NCI-H187 (cell line): Measurements from ENCODE around the gene ITGA4.
"Not testable (repeated sequence)": the region's sequence is repeated elsewhere in the genome, so short reads cannot be mapped to it uniquely, and the experiment has no call there.

Experiments
- DNase-seq, 2 experiments: peaks; one replicate each; lab custom pipeline; 2025; lab: John Stamatoyannopoulos, UW

ITGA4 gene

DNA sequence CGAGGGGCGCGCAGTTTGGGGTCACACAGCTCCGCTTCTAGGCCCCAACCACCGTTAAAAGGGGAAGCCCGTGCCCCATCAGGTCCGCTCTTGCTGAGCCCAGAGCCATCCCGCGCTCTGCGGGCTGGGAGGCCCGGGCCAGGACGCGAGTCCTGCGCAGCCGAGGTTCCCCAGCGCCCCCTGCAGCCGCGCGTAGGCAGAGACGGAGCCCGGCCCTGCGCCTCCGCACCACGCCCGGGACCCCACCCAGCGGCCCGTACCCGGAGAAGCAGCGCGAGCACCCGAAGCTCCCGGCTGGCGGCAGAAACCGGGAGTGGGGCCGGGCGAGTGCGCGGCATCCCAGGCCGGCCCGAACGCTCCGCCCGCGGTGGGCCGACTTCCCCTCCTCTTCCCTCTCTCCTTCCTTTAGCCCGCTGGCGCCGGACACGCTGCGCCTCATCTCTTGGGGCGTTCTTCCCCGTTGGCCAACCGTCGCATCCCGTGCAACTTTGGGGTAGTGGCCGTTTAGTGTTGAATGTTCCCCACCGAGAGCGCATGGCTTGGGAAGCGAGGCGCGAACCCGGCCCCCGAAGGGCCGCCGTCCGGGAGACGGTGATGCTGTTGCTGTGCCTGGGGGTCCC, at the start of gene ITGA4:
TSS of gene ITGA4 (plus strand) at position 266 of the 620 bp plus-strand sequence. CDS start at position 535, 269 bp downstream.
- no peak for DNase-seq

DNA sequence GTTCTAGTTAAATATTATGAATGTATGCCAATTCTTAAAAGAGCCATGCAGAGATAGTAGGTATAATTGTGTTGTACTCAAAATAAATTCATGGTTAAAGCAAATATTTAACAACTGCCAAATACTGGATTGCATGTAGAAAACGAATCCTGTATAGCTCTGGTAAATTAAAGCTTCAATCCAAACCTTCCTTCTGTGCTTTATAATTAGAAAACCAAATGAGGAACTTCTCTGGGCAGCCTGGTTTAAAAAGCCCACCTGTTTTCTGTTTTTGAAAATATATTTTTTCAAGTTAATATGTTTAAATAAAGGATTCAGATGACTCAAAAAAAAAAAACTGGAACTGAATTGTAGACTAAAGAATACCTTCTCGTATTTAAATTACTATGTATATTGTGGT, 48.3 kb upstream of the ITGA4 start:
- no peak for DNase-seq

DNA sequence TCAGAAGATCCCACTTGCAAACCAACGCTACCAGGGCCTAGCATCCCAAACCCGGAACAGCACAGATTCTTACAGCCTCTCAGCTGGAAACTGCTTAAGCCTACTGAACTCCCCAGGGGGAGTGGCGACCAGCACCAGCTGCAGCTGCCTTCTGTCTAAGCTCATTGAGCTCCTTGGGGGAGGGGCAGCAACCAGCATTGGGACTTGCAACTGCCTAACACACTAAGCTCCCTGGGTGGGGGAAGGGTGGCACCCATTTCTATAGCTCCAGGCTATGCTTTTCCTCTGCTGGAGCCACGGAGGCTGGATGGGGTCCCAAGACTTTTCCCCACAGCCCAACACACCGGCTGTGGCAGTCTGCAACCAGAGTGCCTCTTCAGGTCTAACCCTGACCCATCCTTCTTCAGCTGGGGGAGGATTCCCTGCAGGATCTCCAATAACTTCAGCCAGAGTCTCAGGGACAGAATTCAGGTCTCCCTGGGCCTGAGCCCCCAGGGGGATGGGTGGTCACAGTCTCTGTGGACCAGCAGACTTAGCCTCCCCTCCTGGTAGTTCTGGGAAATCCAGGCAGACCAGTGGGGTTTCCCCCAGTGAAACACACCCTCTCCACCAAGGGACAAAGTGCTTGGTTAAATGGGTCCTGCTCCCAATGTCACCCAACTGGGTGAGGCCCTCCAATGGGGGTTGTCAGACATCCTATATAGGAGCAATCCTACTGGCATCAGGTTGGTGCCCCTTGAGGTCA, 45.9 kb upstream of the ITGA4 start:
- DNase-seq, result peak; percentile 20 to 69

DNA sequence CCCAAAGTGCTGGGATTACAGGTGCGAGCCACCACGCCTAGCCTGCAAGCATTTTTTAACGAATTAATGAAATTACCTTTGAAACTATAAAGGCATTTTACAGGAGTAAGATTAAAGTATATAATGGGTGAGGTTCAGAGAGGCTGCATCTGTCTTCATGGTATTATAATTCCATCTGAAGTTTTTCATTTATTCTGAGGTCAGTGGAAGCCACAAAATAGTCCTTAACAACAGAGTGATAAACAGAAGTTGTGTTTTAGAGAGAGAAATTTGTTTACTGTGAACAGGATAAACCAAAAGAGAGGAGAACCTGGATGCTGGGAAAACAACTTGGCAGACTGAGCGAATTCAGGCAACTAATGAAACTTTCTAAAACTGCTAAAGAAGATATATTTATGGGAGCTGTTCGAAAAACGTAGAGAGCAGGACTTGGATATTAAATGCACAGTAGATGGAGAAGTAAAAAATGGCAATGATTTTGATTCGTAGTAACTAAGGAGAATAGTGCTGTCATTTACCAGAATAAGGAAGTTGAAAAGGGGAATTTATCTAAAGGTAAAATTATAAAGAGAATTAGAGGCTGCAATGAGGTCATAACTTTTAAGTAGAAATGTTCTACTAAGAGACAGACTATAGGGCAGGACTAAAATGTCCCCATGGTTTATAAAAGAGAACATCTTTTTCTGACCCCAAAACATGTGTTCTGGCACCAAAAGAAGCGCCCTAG, 37.9 kb upstream of the ITGA4 start:
- no peak for DNase-seq

DNA sequence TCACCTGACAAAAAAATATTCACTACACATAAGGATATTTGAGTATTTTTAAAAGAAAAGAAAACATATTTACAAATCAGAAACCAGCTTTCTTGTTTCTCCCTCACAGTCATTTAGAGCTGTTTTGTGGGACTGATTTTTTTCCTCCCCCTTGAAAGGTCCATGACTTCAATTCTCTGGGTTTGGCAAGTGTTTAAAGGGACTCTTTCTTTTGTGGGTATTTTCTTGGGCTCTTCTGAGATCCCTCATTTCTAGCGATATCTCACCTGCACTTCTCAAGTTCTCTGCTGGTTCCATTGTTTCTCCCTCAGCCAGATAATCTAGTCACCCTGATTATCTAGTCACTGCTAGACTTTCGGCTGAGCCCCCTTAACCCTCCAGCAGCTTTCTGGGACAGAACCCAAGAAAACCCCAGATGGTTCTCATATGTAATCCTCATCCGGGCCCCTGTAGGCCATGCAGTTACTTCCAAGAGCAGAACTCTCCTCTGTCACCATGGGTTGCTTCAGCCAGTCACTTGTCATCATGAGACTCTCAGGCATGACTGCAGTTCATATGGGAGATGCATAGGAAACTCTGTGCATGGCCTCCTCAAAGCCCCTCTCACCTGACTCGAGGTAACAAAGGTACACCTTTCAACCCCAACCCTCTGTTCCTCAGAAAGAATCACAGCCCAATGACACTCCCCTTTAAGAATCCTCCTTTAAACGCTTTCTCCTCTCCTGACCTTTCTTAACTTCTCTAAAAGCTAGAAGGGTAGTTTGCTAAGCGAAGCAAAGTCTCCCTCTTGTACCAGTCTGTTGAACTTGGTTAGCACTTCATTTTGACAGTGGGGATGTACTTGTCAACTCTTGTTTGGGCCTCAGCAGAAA, 36.7 kb upstream of the ITGA4 start:
- no peak for DNase-seq

DNA sequence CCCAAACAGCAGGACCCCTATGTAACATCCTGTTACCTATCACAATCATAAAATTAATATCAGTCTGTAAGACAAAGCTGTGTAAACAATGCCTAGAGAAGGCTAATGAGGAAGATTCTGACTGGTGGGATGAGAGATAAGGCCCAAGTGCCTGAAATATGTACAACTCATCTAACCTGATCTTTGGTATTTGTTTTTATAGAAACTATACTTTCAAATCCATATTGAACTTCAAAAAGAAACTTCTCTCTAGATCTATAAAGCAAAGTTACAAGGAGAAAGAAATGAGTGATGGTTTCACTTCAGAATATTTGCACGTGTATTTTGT, 36.1 kb upstream of the ITGA4 start:
- DNase-seq, result no peak

DNA sequence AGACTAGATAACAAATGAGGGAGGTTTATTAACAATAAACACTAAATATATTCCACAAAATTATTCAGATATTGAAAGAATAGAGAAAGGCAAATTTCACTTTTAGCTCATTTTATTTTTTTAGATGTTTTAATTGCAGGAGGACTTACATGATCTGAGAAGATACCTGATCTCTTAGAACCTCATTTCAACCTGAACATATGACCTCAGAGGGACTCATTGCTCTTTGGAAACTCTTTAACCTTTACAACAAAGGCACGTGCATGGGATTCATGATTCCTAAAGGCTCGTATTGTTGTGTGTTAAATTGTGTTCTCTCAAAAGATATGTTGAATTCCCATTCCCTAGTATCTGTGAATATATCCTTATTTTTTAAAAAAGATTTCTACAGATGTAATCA, 35.7 kb upstream of the ITGA4 start:
- DNase-seq, result no peak

DNA sequence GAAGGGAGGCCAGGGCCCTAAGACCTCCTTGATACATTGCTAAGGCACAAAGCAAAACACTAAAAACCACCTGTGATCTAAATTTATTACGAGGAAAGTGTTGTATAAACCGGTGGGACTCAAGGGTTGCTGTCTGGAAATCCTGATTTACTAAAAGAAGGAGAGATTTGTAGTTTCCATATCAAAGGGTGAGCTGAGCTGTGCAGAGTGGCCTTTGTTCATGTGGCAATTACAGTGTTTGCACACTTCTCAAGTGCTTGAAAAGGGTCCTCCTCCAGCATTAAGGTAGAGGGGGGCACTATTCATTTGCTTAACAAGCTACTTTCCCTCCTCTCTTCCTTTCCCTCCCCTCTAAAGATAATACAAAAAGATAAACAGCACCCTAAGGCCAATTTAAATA, 30.5 kb upstream of the ITGA4 start:
- DNase-seq, result peak; percentile 34 to 63

DNA sequence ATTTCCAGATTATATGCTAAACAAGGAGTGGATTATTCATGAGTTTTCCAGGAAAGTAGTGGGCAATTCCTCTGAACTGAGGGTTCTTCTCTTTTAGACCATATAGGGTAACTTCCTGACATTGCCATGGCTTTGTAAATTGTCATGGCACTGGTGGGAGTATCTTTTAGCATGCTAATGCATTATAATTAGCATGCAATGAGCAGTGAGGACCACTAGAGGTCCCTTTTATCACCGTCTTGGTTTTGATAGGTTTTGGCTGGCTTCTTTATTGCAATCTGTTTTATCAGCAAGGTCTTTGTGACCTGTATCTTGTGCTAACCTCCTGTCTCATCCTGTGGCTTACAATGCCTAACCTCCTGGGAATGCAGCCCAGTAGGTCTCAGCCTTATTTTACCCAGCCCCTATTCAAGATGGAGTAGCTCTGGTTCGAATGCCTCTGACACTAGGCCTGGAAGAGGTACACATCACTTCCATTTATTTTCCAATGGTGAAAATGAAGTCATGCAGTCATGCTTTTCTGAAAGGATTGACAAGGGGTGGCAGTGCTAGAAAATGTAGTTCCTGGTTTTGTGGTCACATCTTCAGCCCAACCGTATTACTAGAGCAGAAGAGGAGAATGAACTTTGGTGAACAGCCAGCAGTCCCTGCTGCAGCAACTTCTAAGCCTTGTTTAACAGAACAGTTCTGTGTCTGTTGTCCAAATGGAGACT, 26.6 kb upstream of the ITGA4 start:
- no peak for DNase-seq

DNA sequence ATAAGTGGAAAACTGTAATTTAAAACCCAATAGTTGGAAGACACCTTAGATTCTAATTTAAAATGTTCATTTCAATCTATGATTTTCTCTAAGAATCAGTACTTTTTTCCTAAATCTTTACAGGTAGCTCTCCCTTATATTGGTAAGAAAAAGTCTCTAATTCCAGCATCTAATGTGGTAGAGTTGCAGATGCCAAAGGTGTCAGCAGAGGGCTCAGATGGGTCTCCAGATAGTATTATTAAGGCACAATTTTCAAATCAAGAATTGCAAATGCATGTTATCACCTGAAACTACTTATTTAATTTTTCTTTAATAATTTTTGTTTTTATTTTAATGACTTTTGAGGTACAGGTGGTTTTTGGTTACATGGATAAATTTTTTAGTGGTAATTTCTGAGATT, 25.5 kb upstream of the ITGA4 start:
- DNase-seq, result no peak

DNA sequence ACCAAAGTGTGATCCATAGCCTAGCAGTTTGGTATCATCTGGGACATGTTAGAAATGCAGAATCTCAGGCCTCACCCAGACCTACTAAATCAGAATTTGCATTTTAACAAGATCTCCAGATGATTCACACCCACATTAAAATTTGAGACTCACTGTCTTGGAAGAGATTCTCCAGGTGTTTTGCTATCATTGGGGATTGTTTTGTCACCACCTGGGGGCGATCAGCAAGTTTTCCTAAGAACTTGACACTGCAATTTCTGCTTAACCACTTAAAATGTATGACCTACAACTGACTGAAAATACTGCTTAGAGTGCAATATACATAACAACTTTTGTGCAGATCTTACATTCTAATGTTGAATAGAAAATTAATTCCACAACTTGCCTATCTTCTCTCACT, 18.9 kb upstream of the ITGA4 start:
- DNase-seq, result no peak

DNA sequence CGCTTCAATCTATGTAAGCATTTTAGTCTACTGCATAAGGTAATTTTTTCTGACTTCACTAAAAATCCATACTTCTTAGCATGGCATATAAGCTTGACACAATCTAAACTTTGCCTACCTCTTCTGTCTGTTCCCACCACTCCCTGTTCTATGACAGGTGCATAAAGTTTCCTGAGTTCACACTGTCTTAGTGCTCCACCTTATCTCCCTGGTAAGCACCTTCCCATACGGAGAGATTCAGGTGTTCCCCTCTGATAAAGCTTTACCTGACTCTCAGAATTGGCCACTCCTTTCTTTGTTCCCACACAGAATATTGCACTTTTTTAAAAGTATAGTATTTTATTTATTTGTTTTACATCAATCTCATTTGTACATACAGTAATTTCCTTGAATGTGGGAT, 16.8 kb upstream of the ITGA4 start:
- DNase-seq, result no peak

DNA sequence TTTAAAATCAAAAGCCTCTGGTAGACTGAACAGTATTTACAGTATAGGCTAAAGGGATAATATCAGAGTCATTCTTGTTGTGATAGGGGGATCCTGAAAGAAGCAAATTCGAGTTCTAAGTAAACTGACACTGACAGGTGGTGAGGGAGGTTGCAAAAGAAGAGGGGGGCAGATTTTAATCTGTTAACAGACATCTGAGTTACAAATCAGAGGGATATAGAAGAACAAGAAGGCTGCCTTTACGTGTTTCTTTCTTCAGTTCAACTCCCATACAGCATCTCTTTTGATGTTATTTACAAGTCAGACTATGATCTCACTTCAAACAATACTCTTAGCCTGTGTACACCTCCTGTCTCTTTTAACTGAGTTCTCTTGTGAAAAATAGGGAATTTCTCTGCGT, 16.3 kb upstream of the ITGA4 start:
- DNase-seq, result no peak

DNA sequence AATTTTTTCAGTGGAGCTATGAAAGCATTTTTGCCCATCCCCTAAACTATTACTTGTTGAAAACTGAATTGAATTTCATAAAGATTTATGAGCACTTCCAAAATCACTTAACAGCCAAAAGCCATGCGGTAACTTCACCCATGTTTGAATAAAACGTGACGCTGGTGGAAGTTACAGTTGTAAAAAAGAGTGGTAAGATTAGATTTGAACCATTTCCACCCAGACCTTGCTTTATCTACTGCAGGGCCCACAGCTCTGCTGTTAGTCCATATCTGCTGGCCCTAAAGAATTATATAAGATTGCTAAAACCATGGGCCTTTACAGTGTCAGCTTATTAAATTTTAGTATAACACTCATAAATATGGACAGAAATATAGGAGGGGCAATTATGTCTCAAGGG, 15.5 kb upstream of the ITGA4 start:
- DNase-seq, result no peak

DNA sequence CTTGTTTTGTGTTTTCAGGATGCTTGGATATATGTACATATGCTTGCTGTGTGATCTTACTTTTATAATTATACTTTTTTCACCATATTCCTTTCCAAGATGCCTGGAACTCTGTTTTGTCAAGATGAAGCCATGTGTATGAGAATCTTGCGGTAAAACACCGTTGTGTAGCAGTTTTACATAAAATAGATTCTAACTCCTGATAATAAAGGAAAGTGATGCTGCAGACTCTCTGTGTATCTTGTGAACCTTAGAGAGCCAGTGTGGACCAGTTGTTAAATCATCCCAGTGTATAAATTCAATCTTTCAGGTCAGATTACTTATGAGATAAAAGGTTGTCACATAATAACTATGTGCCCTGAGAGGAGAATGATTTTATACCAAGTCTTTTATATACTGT, 12.5 kb upstream of the ITGA4 start:
- no peak for DNase-seq

DNA sequence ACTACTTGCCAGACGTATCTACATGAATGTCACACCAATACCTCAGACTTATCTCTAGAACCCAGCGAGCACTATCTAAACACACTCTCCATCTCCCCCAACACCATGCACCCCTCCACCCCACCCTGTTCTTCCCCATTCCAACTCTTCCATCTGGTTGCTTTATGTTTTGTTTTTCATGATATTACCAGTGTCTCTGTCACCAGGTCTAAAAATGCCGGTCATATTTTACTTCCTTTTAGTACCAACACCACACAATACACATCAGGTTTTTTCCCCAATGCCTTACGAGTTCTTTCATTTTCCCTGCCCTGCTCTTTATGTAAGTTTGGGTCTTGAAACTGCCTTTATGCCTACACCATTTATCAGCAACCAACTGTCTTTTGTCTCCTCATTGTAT, 10.2 kb upstream of the ITGA4 start:
- DNase-seq, result no peak

DNA sequence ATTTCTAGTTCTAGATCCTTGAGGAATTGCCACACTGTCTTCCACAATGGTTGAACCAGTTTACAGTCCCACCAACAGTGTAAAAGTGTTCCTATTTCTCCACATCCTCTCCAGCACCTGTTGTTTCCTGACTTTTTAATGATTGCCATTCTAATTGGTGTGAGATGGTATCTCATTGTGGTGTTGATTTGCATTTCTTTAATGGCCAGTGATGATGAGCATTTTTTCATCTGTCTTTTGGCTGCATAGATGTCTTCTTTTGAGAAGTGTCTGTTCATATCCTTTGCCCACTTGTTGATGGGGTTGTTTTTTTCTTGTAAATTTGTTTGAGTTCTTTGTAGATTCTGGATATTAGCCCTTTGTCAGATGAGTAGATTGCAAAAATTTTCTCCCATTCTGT, 7.9 kb upstream of the ITGA4 start:
- DNase-seq, result not testable (repeated sequence)

DNA sequence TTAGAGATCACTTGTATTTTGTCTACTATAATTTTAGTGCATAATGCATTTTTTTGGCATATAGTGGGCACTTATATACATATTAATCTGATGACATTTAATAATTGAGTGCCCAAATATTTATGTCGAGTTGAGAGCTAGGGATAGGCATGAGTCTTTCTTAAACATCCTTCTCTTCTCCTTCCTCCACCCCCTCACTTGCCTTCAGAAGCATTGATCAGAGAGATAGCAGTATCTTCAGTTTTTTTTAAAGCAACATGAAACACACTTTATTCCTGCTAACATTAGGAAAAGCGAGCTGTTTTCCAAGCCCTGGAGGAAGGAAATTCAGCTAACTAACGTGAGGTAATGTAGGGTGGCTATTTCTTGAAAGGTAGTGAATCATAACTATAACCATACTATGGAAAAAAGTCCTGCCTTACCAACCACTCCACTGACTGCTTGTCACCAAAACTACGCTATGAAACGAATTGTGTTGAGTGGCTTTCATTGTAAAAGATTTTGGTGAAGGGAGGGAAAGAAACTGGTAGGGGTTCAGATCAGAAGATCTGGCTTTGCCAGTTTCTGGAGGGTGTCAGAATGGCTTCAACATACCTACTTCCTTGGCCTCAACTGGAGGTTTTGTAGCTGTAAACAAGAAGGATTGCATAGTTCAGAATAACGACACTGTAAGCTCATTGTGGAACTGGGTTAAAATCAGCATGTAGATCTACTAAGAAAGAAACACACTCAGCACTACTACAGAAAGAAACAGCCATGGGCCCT, 2.3 kb upstream of the ITGA4 start:
- no peak for DNase-seq

DNA sequence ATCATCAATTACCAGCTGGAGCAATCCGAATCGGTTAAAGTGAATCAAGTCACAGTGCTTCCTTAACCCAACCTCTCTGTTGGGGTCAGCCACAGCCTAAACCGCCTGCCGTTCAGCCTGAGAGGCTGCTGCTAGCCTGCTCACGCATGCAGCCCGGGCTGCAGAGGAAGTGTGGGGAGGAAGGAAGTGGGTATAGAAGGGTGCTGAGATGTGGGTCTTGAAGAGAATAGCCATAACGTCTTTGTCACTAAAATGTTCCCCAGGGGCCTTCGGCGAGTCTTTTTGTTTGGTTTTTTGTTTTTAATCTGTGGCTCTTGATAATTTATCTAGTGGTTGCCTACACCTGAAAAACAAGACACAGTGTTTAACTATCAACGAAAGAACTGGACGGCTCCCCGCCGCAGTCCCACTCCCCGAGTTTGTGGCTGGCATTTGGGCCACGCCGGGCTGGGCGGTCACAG, 496 bp upstream of the ITGA4 start:
- no peak for DNase-seq

DNA sequence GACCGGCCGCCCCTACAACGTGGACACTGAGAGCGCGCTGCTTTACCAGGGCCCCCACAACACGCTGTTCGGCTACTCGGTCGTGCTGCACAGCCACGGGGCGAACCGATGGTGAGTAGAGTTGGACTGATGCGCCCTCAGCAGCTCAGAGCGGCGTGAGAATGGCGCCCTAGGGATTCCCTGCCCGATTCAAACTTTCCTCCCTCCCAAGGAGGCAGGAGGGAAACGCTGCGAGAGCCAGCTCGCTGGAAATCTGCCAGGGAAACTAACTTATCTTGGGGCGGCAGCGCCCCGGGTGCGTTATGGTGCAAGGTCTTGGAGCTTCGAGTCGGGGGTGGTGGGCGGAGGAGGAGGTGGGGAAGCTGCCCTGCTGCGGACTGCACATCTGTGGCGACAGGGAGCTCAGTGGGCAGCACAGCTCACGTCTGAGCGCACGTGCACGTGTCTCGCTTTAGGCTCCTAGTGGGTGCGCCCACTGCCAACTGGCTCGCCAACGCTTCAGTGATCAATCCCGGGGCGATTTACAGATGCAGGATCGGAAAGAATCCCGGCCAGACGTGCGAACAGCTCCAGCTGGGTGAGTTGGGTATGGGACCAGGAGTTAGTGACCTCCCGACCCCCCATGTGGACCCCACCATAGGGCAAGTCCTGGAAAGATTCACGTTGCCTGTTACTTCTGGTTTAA, 697 bp downstream of the ITGA4 start:
- DNase-seq, result no peak
